GM21825 (cell line): ENCODE measurements around the gene KCNH6.
A peak's percentile ranks its signal among the peaks of the same experiment; 100 is the strongest.

Experiments used
- ATAC-seq: cut with Tn5 transposase; IDR thresholded peaks from one replicate; pipeline ENCODE4 v1.9.1; 2021; ENCODE audit warnings: mild to moderate bottlenecking, moderate library complexity; ENCODE audit not compliant: unreplicated experiment

KCNH6 gene

GRCh38 chr17:63533433-63534077 is 10.4 kb downstream of the KCNH6 start:
- no peak for ATAC-seq

- no peak for ATAC-seq
These were observed 11.0 kb downstream of the KCNH6 start for GRCh38 chr17:63534078-63534570.

GRCh38 chr17:63534816-63535455 is 11.8 kb downstream of the KCNH6 start:
- ATAC-seq: no peak

- ATAC-seq: no peak
These were observed 12.5 kb downstream of the KCNH6 start for GRCh38 chr17:63535640-63536039.

GRCh38 chr17:63537001-63537400 is 13.8 kb downstream of the KCNH6 start:
- no peak for ATAC-seq

GRCh38 chr17:63537991-63538692 is 15.0 kb downstream of the KCNH6 start:
- no peak for ATAC-seq

GRCh38 chr17:63538693-63539595 is 15.8 kb downstream of the KCNH6 start:
- ATAC-seq: no peak

GRCh38 chr17:63540590-63540989 is 17.4 kb downstream of the KCNH6 start:
- ATAC-seq: no peak

GRCh38 chr17:63542218-63542545 is 19.0 kb downstream of the KCNH6 start:
- ATAC-seq: no peak

- no peak for ATAC-seq
These were observed 20.0 kb downstream of the KCNH6 start for GRCh38 chr17:63542942-63543821.

GRCh38 chr17:63543822-63544420 is 20.8 kb downstream of the KCNH6 start:
- no peak for ATAC-seq

GRCh38 chr17:63544467-63545301 is 21.5 kb downstream of the KCNH6 start:
- no peak for ATAC-seq

GRCh38 chr17:63546308-63547082 is 23.3 kb downstream of the KCNH6 start:
- no peak for ATAC-seq

- ATAC-seq: no peak
These were observed 23.9 kb downstream of the KCNH6 start for GRCh38 chr17:63547083-63547523.

- ATAC-seq: no peak
These were observed 26.3 kb downstream of the KCNH6 start for GRCh38 chr17:63549289-63549945.

- peak; percentile 92 for ATAC-seq
These were observed 27.0 kb downstream of the KCNH6 start, which contains the start of gene DCAF7 for GRCh38 chr17:63549946-63550816. Gene DCAF7, plus strand, starts transcription at chr17:63550477. Its CDS starts 201 bp downstream, at chr17:63550678.
